HCT116 (cell line): Measurements from ENCODE around the gene FGFBP1. TPM values are rescaled to one million over a fixed set of nuclear protein-coding genes. Genes with fewer than 3 reads are reported as not detected.

ENCODE experiments used
- ATAC-seq: fragments of 200-7000 bp; cut with Tn5 transposase; 2 replicates; pipeline ENCODE4 v1.9.1; 2020; ENCODE audit warnings: mild to moderate bottlenecking, moderate library complexity
- BruUV-seq: library from RNA; stranded (reverse); fragments of 400-500 nt; replicated peaks from 2 replicates; lab custom pipeline; 2021; lab: Mats Ljungman, UMichigan
- CTCF ChIA-PET: fragments of 300-600 bp; sonication (Branson Sonifier 250); formaldehyde crosslinking; loops from one replicate; lab custom pipeline; 2021; ENCODE audit warnings: antibody characterized with exemption; lab: Charles Lee
- POLR2A ChIA-PET: fragments of 300-600, 350-600 bp; sonication (Branson Sonifier 250); formaldehyde crosslinking; loops from one replicate; lab custom pipeline; 2021; ENCODE audit warnings: antibody characterized with exemption; lab: Charles Lee
- RAD21 ChIA-PET, 2 experiments: fragments of 300-600 bp; sonication (Branson Sonifier 250); formaldehyde crosslinking; loops; one replicate each; lab custom pipeline; 2023; ENCODE audit warnings: low total read pairs in 2 of 2; ENCODE audit not compliant: uncharacterized antibody in 2 of 2, unreplicated experiment in 2 of 2, low non-redundant PET in 1 of 2; lab: Charles Lee
- DNase-seq: peaks from one replicate; pipeline ENCODE4 v3.0.0-alpha.2; 2010; ENCODE audit warnings: low read depth, low spot score
- H2AFZ ChIP-seq: fragments of 200-600 bp; shearing (Covaris generic), sonication (generic); 2 replicates; pipeline ENCODE4 v1.6.1; 2017; ENCODE audit warnings: low read depth, mixed run types, mixed read lengths, antibody characterized with exemption, low read length; ENCODE audit not compliant: poor library complexity, severe bottlenecking
- H3K27ac ChIP-seq: 2 replicates; pipeline ENCODE4 v1.5.1; 2012; ENCODE audit warnings: low read depth, low read length
- H3K27me3 ChIP-seq: fragments of 200-600 bp; sonication (generic); 2 replicates; pipeline ENCODE4 v1.6.1; 2016; ENCODE audit warnings: mixed run types, low read length, mixed read lengths; ENCODE audit not compliant: insufficient read depth
- H3K36me3 ChIP-seq, 2 experiments: fragments of 200-500 bp in 1 of 2; fragments of 200-600 bp in 1 of 2; sonication (Bioruptor generic) in 1 of 2; sonication (generic) in 1 of 2; 2 replicates each; pipeline versions ENCODE4 v1.5.1 to v1.6.1; 2014 to 2016; ENCODE audit warnings: low read length in 2 of 2, inconsistent platforms in 1 of 2, mixed read lengths in 1 of 2, mixed run types in 1 of 2; ENCODE audit not compliant: insufficient read depth in 2 of 2, control insufficient read depth in 1 of 2
- H3K4me1 ChIP-seq, 2 experiments: fragments of 200-600 bp in 1 of 2; sonication (generic) in 1 of 2; 2 replicates each; pipeline versions ENCODE4 v1.5.1 to v1.6.1; 2012 to 2017; ENCODE audit warnings: low read length in 2 of 2, inconsistent platforms in 1 of 2, mild to moderate bottlenecking in 1 of 2, mixed read lengths in 1 of 2, mixed run types in 1 of 2, moderate library complexity in 1 of 2; ENCODE audit not compliant: insufficient read depth in 2 of 2, control insufficient read depth in 1 of 2
- H3K4me2 ChIP-seq: fragments of 200-600 bp; sonication (generic); 2 replicates; pipeline ENCODE4 v1.6.1; 2017; ENCODE audit warnings: mixed run types, low read length, mixed read lengths
- H3K4me3 ChIP-seq, 2 experiments: fragments of 200-600 bp in 1 of 2; sonication (generic) in 1 of 2; replicated peaks in 1 of 2; 2 replicates each; pipeline ENCODE4 v1.5.1; 2011 to 2016; ENCODE audit warnings: low read length in 2 of 2, control low read depth in 1 of 2, low read depth in 1 of 2, mild to moderate bottlenecking in 1 of 2, mixed read lengths in 1 of 2, mixed run types in 1 of 2
- H3K79me2 ChIP-seq: fragments of 200-600 bp; sonication (generic); 2 replicates; pipeline ENCODE4 v1.6.1; 2017; ENCODE audit warnings: mild to moderate bottlenecking, mixed run types, low read length, moderate library complexity, mixed read lengths; ENCODE audit not compliant: insufficient read depth
- H3K9ac ChIP-seq: fragments of 200-600 bp; sonication (generic); 2 replicates; pipeline ENCODE4 v1.6.1; 2016; ENCODE audit warnings: low read length, mixed read lengths
- H3K9me2 ChIP-seq: fragments of 200-600 bp; sonication (generic), shearing (Covaris generic); 2 replicates; pipeline ENCODE4 v1.6.1; 2017; ENCODE audit warnings: mixed run types, mild to moderate bottlenecking, moderate library complexity; ENCODE audit not compliant: insufficient read depth
- H3K9me3 ChIP-seq, 2 experiments: fragments of 200-500 bp in 1 of 2; fragments of 200-600 bp in 1 of 2; sonication (Bioruptor generic) in 1 of 2; sonication (generic) in 1 of 2; 2 replicates each; pipeline ENCODE4 v1.6.1; 2014 to 2017; ENCODE audit warnings: low read length in 2 of 2, mixed read lengths in 2 of 2, inconsistent platforms in 1 of 2, low read depth in 1 of 2, mild to moderate bottlenecking in 1 of 2, mixed run types in 1 of 2, moderate library complexity in 1 of 2; ENCODE audit not compliant: control insufficient read depth in 1 of 2, insufficient read depth in 1 of 2
- H4K20me1 ChIP-seq: fragments of 200-600 bp; sonication (generic), shearing (Covaris generic); 2 replicates; pipeline ENCODE4 v1.6.1; 2017; ENCODE audit warnings: mixed run types, mild to moderate bottlenecking, moderate library complexity; ENCODE audit not compliant: insufficient read depth
- ATF3 ChIP-seq: IDR thresholded peaks from 2 replicates; pipeline ENCODE4 v1.6.1; 2012
- CTCF ChIP-seq, 3 experiments: fragments of 200-600 bp in 1 of 3; sonication (generic) in 1 of 3; IDR thresholded peaks in 2 of 3; conservative IDR thresholded peaks in 1 of 3; 2 replicates each; pipeline ENCODE4 v1.5.1; 2012 to 2017; ENCODE audit warnings: low read depth in 2 of 3, low read length in 2 of 3, antibody characterized with exemption in 1 of 3, borderline replicate concordance in 1 of 3, control low read depth in 1 of 3, mild to moderate bottlenecking in 1 of 3, mixed read lengths in 1 of 3, mixed run types in 1 of 3, moderate library complexity in 1 of 3; ENCODE audit not compliant: insufficient read depth in 1 of 3
- ELF1 ChIP-seq: IDR thresholded peaks from 2 replicates; pipeline ENCODE4 v1.6.1; 2012; ENCODE audit warnings: low read depth, borderline replicate concordance
- RAD21 ChIP-seq: IDR thresholded peaks from 2 replicates; pipeline ENCODE4 v1.6.1; 2012; ENCODE audit warnings: low read depth, mild to moderate bottlenecking
- TCF7L2 ChIP-seq: IDR thresholded peaks from 2 replicates; pipeline ENCODE4 v1.7.0; 2011; ENCODE audit warnings: borderline replicate concordance, inconsistent platforms; ENCODE audit not compliant: insufficient read depth, insufficient read length; ENCODE audit errors: extremely low read depth
- ZFX ChIP-seq: fragments of 450-650 bp; IDR thresholded peaks from 2 replicates; pipeline ENCODE4 v1.6.1; 2017
- ZNF274 ChIP-seq: fragments of 200-500 bp; sonication (Bioruptor generic); IDR thresholded peaks from 2 replicates; pipeline ENCODE4 v1.6.1; 2014; ENCODE audit warnings: mild to moderate bottlenecking, low read depth, low read length, inconsistent platforms
- intact Hi-C: fragments of 100-400 bp; cut with micrococcal nuclease; formaldehyde crosslinking; loops from 2 replicates; pipeline ENCODE4 v1.10.0; 2022
- total RNA-seq: library from RNA; stranded (reverse); gene quantifications from one replicate; pipeline ENCODE4 v1.2.1, GENCODE V29; 2021; ENCODE audit not compliant: unreplicated experiment

The FGFBP1 gene
- total RNA-seq, 1 experiment from 2014 or later, result 8.7 TPM

- TF ChIP-seq TCF7L2, result no peak
- no peak for TF ChIP-seq ELF1
- TF ChIP-seq ZFX, result no peak
- TF ChIP-seq ZNF274, result no peak
Observed at GRCh38 chr4:15965325-15965724, 26.8 kb upstream of the FGFBP1 start (continued).

GRCh38 chr4:15964159-15964558 lies 25.6 kb upstream of the FGFBP1 start:
- DNase-seq (no peak), ATAC-seq (peak; percentile 75)
- no peaks in the 10 kb centered on the region; a peak in 1 of 4 replicates for H3K9me3 ChIP-seq
- TF ChIP-seq RAD21 (no peak), CTCF (IDR thresholded peaks at IDR 0.05 in 2 of 3, conservative IDR thresholded peaks at IDR 0.05 in 1 of 3; ENCODE audit: borderline replicate concordance in 1 of 3, insufficient read depth in 1 of 3, low read depth in 2 of 3, low read length in 2 of 3) (peak; percentile 16 to 30 (median 26); a peak in 3 of 6 replicates), ATF3 (no peak)
- intact Hi-C loops, result no loop called here
- H3K4me3 ChIP-seq, result no peak overlapping the region
- no peaks in the 10 kb centered on the region for H3K9me2 ChIP-seq
- no peak overlapping the region for H3K4me2 ChIP-seq
- H3K9ac ChIP-seq, result no peak overlapping the region
- no TSS peak for BruUV-seq
- no peaks in the 10 kb centered on the region for H4K20me1 ChIP-seq
- no peaks in the 10 kb centered on the region for H3K79me2 ChIP-seq
- H3K27ac ChIP-seq, result no peak overlapping the region
- H3K36me3 ChIP-seq, result no peaks in the 10 kb centered on the region
- ChIA-PET RAD21 (interaction anchor here in 1 of 2 experiments (0.7 to 1.4 kb wide), 2 partner anchors 58 to 300 kb away, joined by 3 read pairs; no protein-coding TSS in a partner anchor), CTCF (interaction anchor here (1.1 to 2.8 kb wide), 5 partner anchors 8 to 301 kb away, joined by 3 to 32 read pairs (median 8); no protein-coding TSS in a partner anchor), POLR2A (interaction anchor here (1.7 kb wide), 1 partner anchor 300 kb away, joined by 6 read pairs; no protein-coding TSS in a partner anchor)
- H3K4me1 ChIP-seq, result peaks cover 0 to 7% of the 10 kb centered on the region in 2 experiments; a peak in 1 of 4 replicates
- H3K27me3 ChIP-seq, result no peaks in the 10 kb centered on the region
- no peak overlapping the region for H2AFZ ChIP-seq
